Neural cell (in vitro differentiated cells): ENCODE measurements around the gene AFG3L2. TPM values are rescaled to one million over a fixed set of nuclear protein-coding genes. Genes with fewer than 3 reads are reported as not detected.

Experiments used
- H2AFZ ChIP-seq: fragments of 200-600, 300-800 bp; sonication (generic), shearing (Covaris generic); 2 replicates; pipeline ENCODE4 v1.6.0; 2014; ENCODE audit warnings: low read depth, mild to moderate bottlenecking, antibody characterized with exemption, low read length, moderate library complexity
- H3F3A ChIP-seq: fragments of 200-600 bp; shearing (Covaris generic); 2 replicates; pipeline ENCODE4 v1.6.1; 2016; ENCODE audit warnings: mild to moderate bottlenecking, moderate library complexity, mixed read lengths, antibody characterized with exemption, low read length; ENCODE audit not compliant: insufficient read depth, poor library complexity, severe bottlenecking
- H3K27ac ChIP-seq: fragments of 200-600, 300-800 bp; sonication (generic), shearing (Covaris generic); 2 replicates; pipeline ENCODE4 v1.5.1; 2014; ENCODE audit warnings: mild to moderate bottlenecking, low read length, moderate library complexity
- H3K27me3 ChIP-seq: fragments of 300-800, 200-600 bp; sonication (generic), shearing (Covaris generic); 2 replicates; pipeline ENCODE4 v1.6.0; 2014; ENCODE audit warnings: mild to moderate bottlenecking, low read depth, low read length, moderate library complexity; ENCODE audit not compliant: insufficient read depth
- H3K36me3 ChIP-seq: fragments of 300-800, 200-600 bp; sonication (generic), shearing (Covaris generic); 2 replicates; pipeline ENCODE4 v1.5.1; 2014; ENCODE audit warnings: mild to moderate bottlenecking, antibody characterized with exemption, low read length, moderate library complexity; ENCODE audit not compliant: insufficient read depth
- H3K4me2 ChIP-seq: fragments of 300-800, 200-600 bp; sonication (generic), shearing (Covaris generic); 2 replicates; pipeline ENCODE4 v1.6.0; 2014; ENCODE audit warnings: mild to moderate bottlenecking, low read length
- H3K4me3 ChIP-seq: fragments of 300-800, 200-600 bp; sonication (generic), shearing (Covaris generic); 2 replicates; pipeline ENCODE4 v1.5.1; 2014; ENCODE audit warnings: mild to moderate bottlenecking, low read length, moderate library complexity
- H3K79me2 ChIP-seq: fragments of 200-600 bp; shearing (Covaris generic); replicated peaks from 2 replicates; pipeline ENCODE4 v1.6.0; 2014; ENCODE audit warnings: mild to moderate bottlenecking, low read length, moderate library complexity; ENCODE audit not compliant: insufficient read depth
- H3K9ac ChIP-seq: fragments of 300-800, 200-600 bp; sonication (generic), shearing (Covaris generic); 2 replicates; pipeline ENCODE4 v1.6.1; 2016; ENCODE audit warnings: mild to moderate bottlenecking, low read length, mixed read lengths
- H3K9me2 ChIP-seq: fragments of 200-600 bp; shearing (Covaris generic); 2 replicates; pipeline ENCODE4 v1.6.1; 2016; ENCODE audit warnings: mild to moderate bottlenecking, low read length, mixed read lengths; ENCODE audit not compliant: insufficient read depth
- H3K9me3 ChIP-seq: fragments of 200-600, 300-800 bp; sonication (generic), shearing (Covaris generic); 2 replicates; pipeline ENCODE4 v1.6.1; 2016; ENCODE audit warnings: mild to moderate bottlenecking, mixed run types, low read length, moderate library complexity, mixed read lengths
- H4K20me1 ChIP-seq: fragments of 200-600 bp; shearing (Covaris generic); 2 replicates; pipeline ENCODE4 v1.6.1; 2016; ENCODE audit warnings: mild to moderate bottlenecking, mixed run types; ENCODE audit not compliant: insufficient read depth
- EP300 ChIP-seq: fragments of 450-650 bp; conservative IDR thresholded peaks from 2 replicates; pipeline ENCODE4 v1.6.1; 2014; ENCODE audit warnings: antibody characterized with exemption, mild to moderate bottlenecking, moderate library complexity; ENCODE audit not compliant: poor library complexity, severe bottlenecking
- EZH2 ChIP-seq: fragments of 200-600, 300-800 bp; shearing (Covaris generic), sonication (generic); IDR thresholded peaks from 2 replicates; pipeline ENCODE4 v1.6.1; 2014; ENCODE audit warnings: antibody characterized with exemption, low read length, borderline replicate concordance, mild to moderate bottlenecking; ENCODE audit not compliant: insufficient read depth, poor library complexity, severe bottlenecking
- MXI1 ChIP-seq: fragments of 450-650 bp; conservative IDR thresholded peaks from 2 replicates; pipeline ENCODE4 v1.6.1; 2014; ENCODE audit warnings: antibody characterized with exemption, mild to moderate bottlenecking; ENCODE audit not compliant: poor library complexity, severe bottlenecking
- POLR2AphosphoS5 ChIP-seq: IDR thresholded peaks from 2 replicates; pipeline ENCODE4 v1.6.1; 2012
- RAD21 ChIP-seq: fragments of 450-650 bp; conservative IDR thresholded peaks from 2 replicates; pipeline ENCODE4 v1.6.1; 2014; ENCODE audit warnings: antibody characterized with exemption, mild to moderate bottlenecking, moderate library complexity
- REST ChIP-seq: IDR thresholded peaks from 2 replicates; pipeline ENCODE4 v1.6.1; 2012; ENCODE audit warnings: borderline replicate concordance
- SMC3 ChIP-seq: fragments of 450-650 bp; conservative IDR thresholded peaks from 2 replicates; pipeline ENCODE4 v1.6.1; 2014; ENCODE audit warnings: antibody characterized with exemption, mild to moderate bottlenecking, moderate library complexity; ENCODE audit not compliant: poor library complexity
- TAF1 ChIP-seq: IDR thresholded peaks from 2 replicates; pipeline ENCODE4 v1.6.1; 2012; ENCODE audit warnings: low read depth
- polyA plus RNA-seq: library from polyadenylated mRNA; depleted of rRNA; stranded (reverse); fragments of >200 nt; gene quantifications from 2 replicates; pipeline ENCODE4 v1.2.3, GENCODE V29; 2014
- TF ChIP-seq, protein P1 (sequence below): fragments of 450-650 bp; IDR thresholded peaks from 2 replicates; pipeline ENCODE4 v1.5.1; 2014; ENCODE audit warnings: antibody characterized with exemption, mild to moderate bottlenecking, moderate library complexity; ENCODE audit not compliant: poor library complexity, severe bottlenecking

The AFG3L2 gene
- polyA plus RNA-seq, 1 donor from 2014 or later: 49.4 TPM

GRCh38 chr18:12406371-12407111 is 29.5 kb upstream of the AFG3L2 start:
- Histone ChIP-seq H3F3A (no peaks in the 10 kb centered on the region), H3K36me3 (no peaks in the 10 kb centered on the region), H3K9me2 (no peaks in the 10 kb centered on the region), H3K4me2 (no peak overlapping the region), H4K20me1 (no peaks in the 10 kb centered on the region), H3K79me2 (no peaks in the 10 kb centered on the region), H3K9ac (no peak overlapping the region), H3K27me3 (peaks cover 7% of the 10 kb centered on the region), H3K4me3 (no peak overlapping the region), H3K9me3 (no peaks in the 10 kb centered on the region), H3K27ac (no peak overlapping the region), H2AFZ (no peak overlapping the region)
- TF ChIP-seq REST (no peak), TAF1 (no peak), SMC3 (no peak), MXI1 (no peak), RAD21 (no peak), EZH2 (no peak), EP300 (no peak), POLR2AphosphoS5 (no peak)
- TF ChIP-seq, protein P1, sequence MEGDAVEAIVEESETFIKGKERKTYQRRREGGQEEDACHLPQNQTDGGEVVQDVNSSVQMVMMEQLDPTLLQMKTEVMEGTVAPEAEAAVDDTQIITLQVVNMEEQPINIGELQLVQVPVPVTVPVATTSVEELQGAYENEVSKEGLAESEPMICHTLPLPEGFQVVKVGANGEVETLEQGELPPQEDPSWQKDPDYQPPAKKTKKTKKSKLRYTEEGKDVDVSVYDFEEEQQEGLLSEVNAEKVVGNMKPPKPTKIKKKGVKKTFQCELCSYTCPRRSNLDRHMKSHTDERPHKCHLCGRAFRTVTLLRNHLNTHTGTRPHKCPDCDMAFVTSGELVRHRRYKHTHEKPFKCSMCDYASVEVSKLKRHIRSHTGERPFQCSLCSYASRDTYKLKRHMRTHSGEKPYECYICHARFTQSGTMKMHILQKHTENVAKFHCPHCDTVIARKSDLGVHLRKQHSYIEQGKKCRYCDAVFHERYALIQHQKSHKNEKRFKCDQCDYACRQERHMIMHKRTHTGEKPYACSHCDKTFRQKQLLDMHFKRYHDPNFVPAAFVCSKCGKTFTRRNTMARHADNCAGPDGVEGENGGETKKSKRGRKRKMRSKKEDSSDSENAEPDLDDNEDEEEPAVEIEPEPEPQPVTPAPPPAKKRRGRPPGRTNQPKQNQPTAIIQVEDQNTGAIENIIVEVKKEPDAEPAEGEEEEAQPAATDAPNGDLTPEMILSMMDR: no peak

GRCh38 chr18:12405066-12405465 is 28.0 kb upstream of the AFG3L2 start:
- Histone ChIP-seq H3K36me3 (no peaks in the 10 kb centered on the region), H4K20me1 (no peaks in the 10 kb centered on the region), H3K27me3 (peaks cover 7% of the 10 kb centered on the region), H3K4me3 (no peak overlapping the region), H3K27ac (no peak overlapping the region), H2AFZ (no peak overlapping the region), H3F3A (no peaks in the 10 kb centered on the region), H3K4me2 (no peak overlapping the region), H3K9me3 (no peaks in the 10 kb centered on the region), H3K9ac (no peak overlapping the region), H3K79me2 (no peaks in the 10 kb centered on the region), H3K9me2 (no peaks in the 10 kb centered on the region)
- TF ChIP-seq REST: no peak
- TF ChIP-seq SMC3: no peak
- no peak for TF ChIP-seq MXI1
